GM12892 (cell line): ENCODE measurements around the gene FTO.

Experiments used
- POLR2A ChIP-seq: IDR thresholded peaks from 2 replicates; pipeline ENCODE4 v1.6.1; 2011; ENCODE audit warnings: low read depth, low read length, control low read depth
- POLR2AphosphoS5 ChIP-seq: IDR thresholded peaks from 2 replicates; pipeline ENCODE4 v1.6.1; 2011; ENCODE audit warnings: low read depth, low read length, control low read depth
- TAF1 ChIP-seq: IDR thresholded peaks from 2 replicates; pipeline ENCODE4 v1.6.1; 2011; ENCODE audit warnings: low read depth, mild to moderate bottlenecking, control low read depth, low read length, borderline replicate concordance

GRCh38 chr16:54076006-54076504 lies 372.1 kb downstream of the FTO start:
- TF ChIP-seq TAF1 (no peak), POLR2A (no peak), POLR2AphosphoS5 (no peak)
